HG02885 (cell line): Measurements from ENCODE around the gene BPIFA3.

Source experiments
- ATAC-seq: cut with Tn5 transposase; IDR thresholded peaks from one replicate; pipeline ENCODE4 v1.9.1; 2021; ENCODE audit warnings: mild to moderate bottlenecking; ENCODE audit not compliant: unreplicated experiment, poor library complexity

The BPIFA3 gene

GRCh38 chr20:33210371-33210770, 6.8 kb upstream of the BPIFA3 start:
- ATAC-seq = no peak

DNA sequence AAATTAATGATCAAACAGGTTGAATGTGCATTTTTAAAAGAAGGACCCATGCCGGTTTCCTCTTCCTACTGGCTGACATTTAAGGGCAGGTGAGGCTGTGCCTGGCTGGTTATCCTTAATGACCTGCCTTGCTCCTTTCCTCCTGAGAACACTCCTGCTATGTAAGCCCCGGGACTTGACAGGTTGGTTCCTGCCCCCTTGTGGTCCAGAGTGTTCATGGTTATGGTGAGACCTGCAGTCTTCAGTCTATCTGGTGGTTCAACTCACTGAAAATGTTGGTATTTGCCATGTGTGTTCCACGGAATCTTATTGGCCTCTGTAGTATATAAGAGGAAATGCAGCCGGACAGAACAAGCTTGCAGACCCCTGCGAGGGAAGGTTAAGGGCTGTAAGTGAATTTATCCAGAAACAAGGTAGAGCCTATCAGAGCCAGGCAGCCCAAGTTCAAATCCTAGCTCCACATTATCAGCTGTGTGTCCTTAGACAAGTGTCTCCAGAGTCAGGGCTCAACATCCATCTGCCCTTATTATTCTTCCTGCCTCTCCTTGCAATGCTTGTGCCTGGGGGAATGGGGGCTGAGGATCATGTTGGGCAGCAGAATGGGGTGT, 5.2 kb upstream of the BPIFA3 start:
- ATAC-seq = no peak

DNA sequence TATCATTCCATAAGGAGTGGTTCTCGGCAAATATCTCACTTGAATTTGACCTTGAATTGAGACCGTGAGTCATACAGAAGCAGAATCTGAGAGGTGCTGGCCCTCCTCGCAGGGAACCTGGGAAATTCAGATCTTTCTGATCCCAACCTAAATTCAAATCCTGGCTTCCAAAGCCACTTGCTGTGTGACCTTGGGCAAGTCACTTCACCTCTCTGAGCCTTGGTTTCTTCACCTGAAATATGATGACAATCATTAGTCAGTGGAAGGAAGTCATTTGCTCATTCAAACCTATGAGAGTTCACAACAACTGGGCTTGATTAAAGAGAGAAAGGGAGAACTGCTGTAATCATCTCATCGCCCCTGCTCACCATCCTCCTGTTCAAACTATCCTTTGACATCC, 7.2 kb downstream of the BPIFA3 start:
- ATAC-seq = no peak

DNA sequence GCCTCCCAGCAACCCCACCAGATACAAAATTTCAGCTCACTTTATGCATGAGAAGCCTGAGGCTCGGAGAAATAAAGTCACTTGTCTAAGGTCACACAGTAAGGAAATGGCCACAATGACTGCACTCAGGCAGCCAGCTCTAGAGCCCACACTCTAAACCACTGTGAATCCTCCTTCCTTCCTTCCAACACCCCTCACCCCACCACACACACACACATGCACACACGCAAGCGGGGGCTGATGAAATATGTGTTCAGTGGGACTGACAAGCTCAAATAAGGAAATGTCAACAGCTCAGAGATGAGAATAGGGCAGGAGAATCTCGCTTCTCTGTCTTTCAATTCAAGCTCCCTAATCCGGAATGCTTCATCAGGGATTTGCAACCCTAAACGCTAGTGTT, 12.7 kb downstream of the BPIFA3 start:
- ATAC-seq = no peak

- no peak for ATAC-seq
These were observed 14.1 kb downstream of the BPIFA3 start for GRCh38 chr20:33231237-33231636.

DNA sequence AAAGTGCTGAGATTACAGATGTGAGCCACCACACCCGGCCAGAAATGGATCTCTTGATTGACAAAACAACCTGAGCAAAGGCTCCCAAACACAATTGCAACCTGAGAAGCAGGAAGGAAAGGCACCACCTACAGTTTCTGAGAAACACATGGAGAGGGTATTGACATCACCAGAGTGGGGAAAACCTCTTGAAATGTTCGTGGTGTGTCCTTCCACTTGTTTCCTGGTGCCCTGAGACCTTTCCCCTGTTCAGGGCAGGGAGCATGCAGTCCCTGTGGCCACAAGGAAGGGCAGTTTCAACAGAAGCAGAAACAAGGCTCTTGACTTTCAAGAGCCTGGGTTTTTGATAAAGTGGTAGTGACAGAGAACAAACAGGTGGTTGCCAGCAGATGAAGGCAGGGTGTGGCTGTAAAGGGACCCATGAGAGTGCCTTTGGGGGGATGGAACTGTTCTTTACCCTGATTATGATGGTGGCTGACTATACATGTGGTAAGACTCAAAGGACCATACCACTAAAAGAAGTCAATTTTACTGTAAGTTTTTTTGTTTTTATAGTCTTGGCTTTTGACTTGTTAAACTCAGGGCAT, 15.4 kb downstream of the BPIFA3 start:
- ATAC-seq = no peak

DNA sequence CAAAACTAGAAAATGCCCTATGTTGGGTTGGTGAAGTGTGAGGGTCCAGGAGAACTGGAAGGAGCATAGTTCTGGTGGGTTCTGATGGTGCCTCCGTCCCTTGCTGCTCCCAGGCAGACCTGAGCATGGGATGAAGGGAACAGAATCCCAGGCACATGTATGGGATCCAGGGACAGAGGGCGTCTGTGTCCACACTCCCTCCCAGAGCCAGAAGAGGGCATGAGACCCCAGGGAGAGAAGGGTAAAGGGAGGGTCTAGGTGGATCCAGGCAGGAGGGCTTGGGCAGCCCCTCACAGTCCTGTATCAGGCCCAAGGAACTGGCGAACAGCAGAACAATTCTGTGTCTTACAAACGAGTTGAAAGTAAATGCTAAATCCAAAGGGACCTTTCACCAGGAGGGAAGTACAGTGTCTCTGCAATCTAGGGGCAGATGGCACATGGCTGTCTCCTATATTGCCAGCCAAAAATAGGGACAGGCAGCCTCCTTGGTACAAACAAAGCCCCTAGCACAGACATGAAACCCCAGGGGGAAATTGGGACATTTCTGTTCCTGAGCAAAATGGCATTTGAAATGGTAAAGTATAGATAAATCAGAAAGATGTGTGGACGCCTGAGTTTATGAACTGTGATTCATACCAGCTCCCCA, 16.1 kb downstream of the BPIFA3 start:
- ATAC-seq = no peak

- no peak for ATAC-seq
These were observed 16.9 kb downstream of the BPIFA3 start for GRCh38 chr20:33234050-33234449.

GRCh38 chr20:33235696-33236095, 18.5 kb downstream of the BPIFA3 start, which contains the start of gene BPIFA1:
Gene BPIFA1 (plus strand): TSS chr20:33235996. CDS start chr20:33237712, 1,716 bp downstream.
- ATAC-seq = no peak

GRCh38 chr20:33236351-33236750, 19.2 kb downstream of the BPIFA3 start:
- ATAC-seq = no peak

GRCh38 chr20:33237989-33238388, 20.8 kb downstream of the BPIFA3 start:
- no peak for ATAC-seq

DNA sequence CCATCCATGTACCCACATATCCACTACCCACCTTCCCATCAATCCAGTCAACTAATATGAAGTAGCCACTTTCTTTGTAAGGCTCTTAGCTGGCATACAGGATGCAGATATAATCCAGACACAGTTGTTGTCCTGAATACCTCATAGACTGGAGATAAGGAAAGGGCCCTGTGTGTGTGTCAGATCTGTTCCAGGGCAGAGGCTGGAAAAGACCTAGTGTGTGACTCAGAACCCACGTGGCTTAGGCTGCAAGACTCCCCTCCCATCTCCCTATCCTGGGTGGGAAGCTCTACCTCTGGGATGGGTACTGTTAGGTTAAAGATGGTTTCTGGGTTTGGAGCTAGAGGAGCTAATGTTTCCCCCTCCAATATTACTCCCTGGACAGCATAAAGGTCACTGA, 22.3 kb downstream of the BPIFA3 start:
- ATAC-seq = no peak

DNA sequence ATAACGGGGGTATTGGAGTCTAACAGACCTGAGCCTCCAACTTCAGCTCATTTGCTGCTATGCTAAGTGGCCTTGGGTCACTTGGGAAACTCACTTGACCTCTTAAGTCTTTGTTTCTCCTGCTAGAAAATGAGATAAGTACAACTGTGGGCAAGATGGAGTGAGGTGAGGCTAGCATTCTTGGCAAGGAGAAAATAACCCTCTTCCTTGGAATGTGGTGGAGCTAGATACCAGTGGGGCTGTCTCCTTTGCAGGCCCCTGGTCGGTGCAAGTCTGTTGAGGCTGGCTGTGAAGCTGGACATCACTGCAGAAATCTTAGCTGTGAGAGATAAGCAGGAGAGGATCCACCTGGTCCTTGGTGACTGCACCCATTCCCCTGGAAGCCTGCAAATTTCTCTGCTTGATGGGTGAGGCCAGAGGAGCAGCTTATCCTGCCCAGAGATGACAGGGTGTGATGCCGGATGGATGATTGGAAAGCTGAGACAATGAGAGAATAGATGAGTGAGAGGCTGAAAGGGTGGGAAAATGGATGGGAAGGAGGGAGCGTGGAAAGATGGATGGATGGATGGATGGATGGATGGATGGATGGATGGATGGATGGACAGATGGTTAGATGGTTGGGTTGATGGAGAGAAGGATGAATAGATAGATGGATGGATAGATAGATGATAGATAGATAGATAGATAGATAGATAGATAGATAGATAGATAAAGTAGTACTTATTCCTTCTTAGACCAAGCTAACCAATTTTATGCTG, 23.0 kb downstream of the BPIFA3 start:
- ATAC-seq = no peak

- ATAC-seq = no peak
These were observed 23.8 kb downstream of the BPIFA3 start for GRCh38 chr20:33240923-33241322.

DNA sequence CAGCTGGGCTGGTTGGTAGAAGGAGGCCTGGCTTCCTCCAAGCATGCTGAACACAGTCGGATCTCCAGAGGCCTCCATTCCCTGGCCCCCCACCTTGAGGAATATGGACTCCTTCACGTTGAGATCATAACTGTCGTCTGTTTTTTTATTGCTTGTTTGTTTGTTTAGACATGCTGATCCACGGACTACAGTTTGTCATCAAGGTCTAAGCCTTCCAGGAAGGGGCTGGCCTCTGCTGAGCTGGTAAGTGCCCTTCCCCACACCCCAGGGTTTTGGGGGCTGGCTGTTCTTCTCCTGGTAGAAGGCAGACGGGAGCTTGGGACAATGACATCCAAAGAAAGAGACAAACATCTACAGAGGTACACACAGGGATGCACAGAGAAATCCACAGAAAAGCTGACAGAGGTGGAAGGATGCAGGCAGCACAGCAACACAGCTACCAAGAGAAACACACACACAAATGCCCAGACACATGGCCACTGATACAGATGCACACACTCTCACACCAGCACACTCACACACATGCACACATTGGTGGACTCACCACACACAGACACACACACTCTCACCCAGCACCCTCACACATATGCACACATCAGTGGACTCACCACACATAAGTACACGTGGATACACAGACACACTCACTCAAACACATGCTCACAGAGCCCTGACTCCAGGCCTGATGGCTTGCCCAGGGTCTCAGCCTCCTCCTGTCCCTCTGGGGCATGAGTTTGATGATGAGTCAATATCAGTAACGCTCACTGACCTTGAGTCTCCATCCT, 25.4 kb downstream of the BPIFA3 start:
- ATAC-seq = no peak

DNA sequence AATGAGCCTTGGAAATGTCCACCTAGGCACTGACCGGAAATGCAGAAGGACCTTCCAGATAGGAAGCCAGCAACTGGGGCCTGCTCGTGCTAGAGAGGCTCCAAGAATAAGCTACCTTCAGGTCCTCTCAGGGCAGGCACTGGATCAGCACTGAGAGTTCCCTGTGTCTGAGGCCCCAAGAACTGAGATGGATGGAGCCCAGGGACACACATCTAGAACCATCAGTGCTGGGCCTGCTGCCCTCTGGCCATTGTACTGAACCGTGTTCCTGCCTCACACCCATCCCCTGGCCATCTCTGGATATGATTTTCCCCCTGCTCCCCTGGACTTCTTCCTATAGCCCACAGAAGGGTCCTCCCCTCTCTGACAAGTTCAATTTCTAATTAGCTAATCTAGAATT, 28.9 kb downstream of the BPIFA3 start:
- ATAC-seq = no peak

GRCh38 chr20:33249456-33249855, 32.3 kb downstream of the BPIFA3 start:
- no peak for ATAC-seq

- no peak for ATAC-seq
These were observed 33.5 kb downstream of the BPIFA3 start for GRCh38 chr20:33250666-33251065.

DNA sequence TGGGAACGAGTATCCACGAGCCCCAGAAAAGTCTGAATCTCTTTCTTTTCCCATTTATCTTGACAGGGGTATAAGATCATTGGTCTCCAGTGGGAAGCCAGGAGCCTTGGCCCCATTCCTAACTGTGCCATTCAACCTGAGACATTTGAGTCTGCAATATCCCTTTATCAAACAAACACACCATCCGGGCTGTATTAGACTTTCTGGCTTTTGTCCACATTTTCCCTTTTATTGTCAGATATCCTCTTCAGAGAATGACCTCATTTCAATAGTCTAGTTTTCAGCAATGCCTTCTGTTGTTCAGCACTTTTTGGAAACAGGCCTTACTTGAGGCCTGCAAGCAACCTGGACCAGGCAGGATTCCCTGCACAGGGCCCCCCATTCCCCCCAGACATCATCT, 34.3 kb downstream of the BPIFA3 start:
- ATAC-seq = no peak

- ATAC-seq = no peak
These were observed 35.3 kb downstream of the BPIFA3 start for GRCh38 chr20:33252460-33252859.
